ENCODE results near the gene CSMD2.
"Not testable (repeated sequence)": the region's sequence is repeated elsewhere in the genome, so short reads cannot be mapped to it uniquely, and the experiment has no call there.

Gene CSMD2

DNA sequence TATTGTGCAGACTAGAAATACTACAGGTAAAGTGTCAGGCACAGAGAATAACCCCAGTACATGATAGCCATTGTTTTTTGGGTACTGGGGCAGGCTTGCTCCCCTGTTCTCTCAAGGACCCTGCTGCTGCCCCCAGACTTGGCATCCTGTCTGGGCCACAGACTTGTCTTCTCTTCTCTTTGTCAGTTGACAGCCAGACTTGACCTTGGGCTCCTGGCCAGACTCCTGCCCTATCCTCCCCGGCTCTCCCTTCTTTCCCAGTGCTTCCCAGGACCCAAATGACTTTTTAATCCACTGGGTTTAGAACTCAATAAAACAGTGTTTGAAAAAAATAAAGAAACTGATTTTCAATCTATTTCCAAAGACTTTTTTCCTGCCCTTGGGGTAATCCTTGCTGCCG is 649.4 kb downstream of the CSMD2 start:
- Histone ChIP-seq H3K79me2 (ENCODE audit: insufficient read depth, low read length) (no peaks in the 10 kb centered on the region), H3K4me2 (ENCODE audit: insufficient read depth, low read length) (no peak overlapping the region), H3K4me3 (ENCODE audit: low read depth in 1 of 2, low read length in 2 of 2) (no peak overlapping the region), H3K9ac (ENCODE audit: low read depth, low read length) (no peak overlapping the region), H3K27me3 (ENCODE audit: insufficient read depth, low read length, poor library complexity) (peaks cover 9% of the 10 kb centered on the region), H3K4me1 (ENCODE audit: insufficient read depth, low read length) (no peaks in the 10 kb centered on the region), H2AFZ (ENCODE audit: low read depth, low read length) (no peak overlapping the region), H3K9me3 (ENCODE audit: insufficient read depth, low read length, severe bottlenecking) (no peaks in the 10 kb centered on the region), H4K20me1 (ENCODE audit: insufficient read depth, low read length) (no peaks in the 10 kb centered on the region), H3K36me3 (ENCODE audit: insufficient read depth, low read length) (no peaks in the 10 kb centered on the region), H3K27ac (ENCODE audit: low read length) (no peak overlapping the region)
- no peak for ATAC-seq (ENCODE audit: insufficient read depth, low read depth)
- DNase-seq, result no peak
- TF ChIP-seq EZH2 (IDR thresholded peaks at IDR 0.05; ENCODE audit: borderline replicate concordance, low read depth, low read length, severe bottlenecking), result no peak
- TF ChIP-seq, protein P1, sequence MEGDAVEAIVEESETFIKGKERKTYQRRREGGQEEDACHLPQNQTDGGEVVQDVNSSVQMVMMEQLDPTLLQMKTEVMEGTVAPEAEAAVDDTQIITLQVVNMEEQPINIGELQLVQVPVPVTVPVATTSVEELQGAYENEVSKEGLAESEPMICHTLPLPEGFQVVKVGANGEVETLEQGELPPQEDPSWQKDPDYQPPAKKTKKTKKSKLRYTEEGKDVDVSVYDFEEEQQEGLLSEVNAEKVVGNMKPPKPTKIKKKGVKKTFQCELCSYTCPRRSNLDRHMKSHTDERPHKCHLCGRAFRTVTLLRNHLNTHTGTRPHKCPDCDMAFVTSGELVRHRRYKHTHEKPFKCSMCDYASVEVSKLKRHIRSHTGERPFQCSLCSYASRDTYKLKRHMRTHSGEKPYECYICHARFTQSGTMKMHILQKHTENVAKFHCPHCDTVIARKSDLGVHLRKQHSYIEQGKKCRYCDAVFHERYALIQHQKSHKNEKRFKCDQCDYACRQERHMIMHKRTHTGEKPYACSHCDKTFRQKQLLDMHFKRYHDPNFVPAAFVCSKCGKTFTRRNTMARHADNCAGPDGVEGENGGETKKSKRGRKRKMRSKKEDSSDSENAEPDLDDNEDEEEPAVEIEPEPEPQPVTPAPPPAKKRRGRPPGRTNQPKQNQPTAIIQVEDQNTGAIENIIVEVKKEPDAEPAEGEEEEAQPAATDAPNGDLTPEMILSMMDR (IDR thresholded peaks at IDR 0.05; ENCODE audit: borderline replicate concordance, extremely low read depth, low read length, poor library complexity, severe bottlenecking), result no peak

DNA sequence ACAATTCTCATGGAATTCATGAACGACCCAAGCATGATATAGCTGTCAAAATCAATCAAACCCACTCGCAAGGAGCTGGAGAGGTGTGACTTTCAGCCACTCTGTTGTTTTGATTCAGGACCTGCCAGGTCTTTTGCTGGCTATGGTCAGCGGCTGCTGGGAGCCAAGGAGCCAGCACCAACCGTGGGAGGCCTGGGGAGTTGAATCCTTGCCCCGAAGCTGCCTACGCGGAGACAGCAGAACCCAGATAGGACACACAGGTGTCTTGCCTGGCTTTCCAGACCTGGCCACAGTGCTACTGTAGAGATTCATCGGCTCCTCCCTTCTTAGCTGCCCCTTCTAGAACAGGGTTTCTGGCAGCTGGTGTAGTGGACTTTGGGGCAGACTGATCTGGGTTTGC is 649.9 kb downstream of the CSMD2 start:
- Histone ChIP-seq H3K36me3 (ENCODE audit: insufficient read depth, low read length) (no peaks in the 10 kb centered on the region), H3K27me3 (ENCODE audit: insufficient read depth, low read length, poor library complexity) (peaks cover 9% of the 10 kb centered on the region), H4K20me1 (ENCODE audit: insufficient read depth, low read length) (no peaks in the 10 kb centered on the region), H3K9ac (ENCODE audit: low read depth, low read length) (no peak overlapping the region), H3K79me2 (ENCODE audit: insufficient read depth, low read length) (no peaks in the 10 kb centered on the region), H2AFZ (ENCODE audit: low read depth, low read length) (no peak overlapping the region), H3K4me1 (ENCODE audit: insufficient read depth, low read length) (no peaks in the 10 kb centered on the region), H3K4me2 (ENCODE audit: insufficient read depth, low read length) (no peak overlapping the region), H3K27ac (ENCODE audit: low read length) (no peak overlapping the region), H3K9me3 (ENCODE audit: insufficient read depth, low read length, severe bottlenecking) (no peaks in the 10 kb centered on the region), H3K4me3 (ENCODE audit: low read depth in 1 of 2, low read length in 2 of 2) (no peak overlapping the region)
- ATAC-seq (ENCODE audit: insufficient read depth, low read depth), result no peak
- TF ChIP-seq, protein P1 (IDR thresholded peaks at IDR 0.05; ENCODE audit: borderline replicate concordance, extremely low read depth, low read length, poor library complexity, severe bottlenecking), result no peak
- TF ChIP-seq EZH2 (IDR thresholded peaks at IDR 0.05; ENCODE audit: borderline replicate concordance, low read depth, low read length, severe bottlenecking), result no peak
- DNase-seq, result no peak

GRCh38 chr1:33512226-33513011 is 652.6 kb downstream of the CSMD2 start:
- no peaks in the 10 kb centered on the region for H4K20me1 ChIP-seq (ENCODE audit: insufficient read depth, low read length)
- H3K4me3 ChIP-seq (ENCODE audit: low read depth in 1 of 2, low read length in 2 of 2), result no peak overlapping the region
- H3K4me1 ChIP-seq (ENCODE audit: insufficient read depth, low read length), result no peaks in the 10 kb centered on the region
- no peak for TF ChIP-seq EZH2 (IDR thresholded peaks at IDR 0.05; ENCODE audit: borderline replicate concordance, low read depth, low read length, severe bottlenecking)
- TF ChIP-seq, protein P1 (IDR thresholded peaks at IDR 0.05; ENCODE audit: borderline replicate concordance, extremely low read depth, low read length, poor library complexity, severe bottlenecking), result no peak
- no peak overlapping the region for H3K4me2 ChIP-seq (ENCODE audit: insufficient read depth, low read length)
- ATAC-seq (ENCODE audit: insufficient read depth, low read depth) (no peak), DNase-seq (no peak)
- H3K27me3 ChIP-seq (ENCODE audit: insufficient read depth, low read length, poor library complexity), result peaks cover 9% of the 10 kb centered on the region
- H2AFZ ChIP-seq (ENCODE audit: low read depth, low read length), result no peak overlapping the region
- H3K9me3 ChIP-seq (ENCODE audit: insufficient read depth, low read length, severe bottlenecking), result no peaks in the 10 kb centered on the region
- no peaks in the 10 kb centered on the region for H3K79me2 ChIP-seq (ENCODE audit: insufficient read depth, low read length)
- no peaks in the 10 kb centered on the region for H3K36me3 ChIP-seq (ENCODE audit: insufficient read depth, low read length)
- no peak overlapping the region for H3K9ac ChIP-seq (ENCODE audit: low read depth, low read length)
- H3K27ac ChIP-seq (ENCODE audit: low read length), result no peak overlapping the region

DNA sequence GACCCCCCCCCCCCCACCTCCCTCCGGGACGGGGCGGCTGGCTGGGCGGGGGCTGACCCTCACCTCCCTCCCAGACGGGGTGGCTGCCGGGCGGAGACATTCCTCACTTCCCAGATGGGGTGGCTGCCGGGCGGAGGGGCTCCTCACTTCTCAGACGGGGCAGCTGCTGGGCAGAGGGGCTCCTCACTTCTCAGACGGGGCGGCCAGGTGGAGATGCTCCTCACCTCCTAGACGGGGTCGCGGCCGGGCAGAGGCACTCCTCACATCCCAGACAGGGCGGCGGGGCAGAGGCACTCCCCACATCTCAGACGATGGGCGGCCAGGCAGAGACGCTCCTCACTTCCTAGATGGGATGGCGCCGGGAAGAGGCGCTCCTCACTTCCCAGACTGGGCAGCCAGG is 655.8 kb downstream of the CSMD2 start:
- H3K36me3 ChIP-seq (ENCODE audit: insufficient read depth, low read length); H3K9me3 ChIP-seq (ENCODE audit: insufficient read depth, low read length, severe bottlenecking); H2AFZ ChIP-seq (ENCODE audit: low read depth, low read length); H4K20me1 ChIP-seq (ENCODE audit: insufficient read depth, low read length); ATAC-seq (ENCODE audit: insufficient read depth, low read depth); H3K79me2 ChIP-seq (ENCODE audit: insufficient read depth, low read length); H3K27ac ChIP-seq (ENCODE audit: low read length); H3K4me3 ChIP-seq (ENCODE audit: low read depth in 1 of 2, low read length in 2 of 2); H3K4me2 ChIP-seq (ENCODE audit: insufficient read depth, low read length); H3K4me1 ChIP-seq (ENCODE audit: insufficient read depth, low read length); H3K9ac ChIP-seq (ENCODE audit: low read depth, low read length); DNase-seq; H3K27me3 ChIP-seq (ENCODE audit: insufficient read depth, low read length, poor library complexity): not testable (repeated sequence)
